H9 (cell line): ENCODE data around the gene APOLD1. TPM values are rescaled to one million over a fixed set of nuclear protein-coding genes. Genes with fewer than 3 reads are reported as not detected.

Experiments
- DNase-seq: peaks from one replicate; pipeline ENCODE4 v3.0.0-alpha.2; 2017
- H2AFZ ChIP-seq: one replicate; pipeline ENCODE4 v1.6.1; 2013; ENCODE audit warnings: mild to moderate bottlenecking, low read length, control low read depth, moderate library complexity
- H2AK5ac ChIP-seq: 2 replicates; pipeline ENCODE4 v1.6.1; 2013; ENCODE audit warnings: low read length, control low read depth, mixed read lengths; ENCODE audit not compliant: insufficient read length
- H2BK120ac ChIP-seq: one replicate; pipeline ENCODE4 v1.6.1; 2013; ENCODE audit warnings: low read depth, mild to moderate bottlenecking, low read length, control low read depth, inconsistent platforms; ENCODE audit not compliant: poor library complexity, severe bottlenecking
- H2BK12ac ChIP-seq: 2 replicates; pipeline ENCODE4 v1.6.1; 2013; ENCODE audit warnings: low read length, control low read depth, mixed read lengths, low read depth; ENCODE audit not compliant: insufficient read length
- H2BK15ac ChIP-seq: 2 replicates; pipeline ENCODE4 v1.6.1; 2013; ENCODE audit warnings: low read depth, low read length, control low read depth
- H2BK20ac ChIP-seq: one replicate; pipeline ENCODE4 v1.6.1; 2013; ENCODE audit warnings: low read depth, mild to moderate bottlenecking, low read length, control low read depth, inconsistent platforms; ENCODE audit not compliant: poor library complexity, severe bottlenecking
- H2BK5ac ChIP-seq: 2 replicates; pipeline ENCODE4 v1.6.1; 2013; ENCODE audit warnings: low read length, control low read depth, mixed read lengths; ENCODE audit not compliant: insufficient read length
- H3K14ac ChIP-seq: 2 replicates; pipeline ENCODE4 v1.6.1; 2013; ENCODE audit warnings: low read length, control low read depth; ENCODE audit not compliant: insufficient read depth
- H3K18ac ChIP-seq: 2 replicates; pipeline ENCODE4 v1.6.1; 2013; ENCODE audit warnings: low read depth, mild to moderate bottlenecking, mixed read lengths, low read length, control low read depth; ENCODE audit not compliant: insufficient read length
- H3K23ac ChIP-seq: 2 replicates; pipeline ENCODE4 v1.6.1; 2013; ENCODE audit warnings: low read length, control low read depth, mixed read lengths, low read depth; ENCODE audit not compliant: insufficient read length
- H3K23me2 ChIP-seq: 2 replicates; pipeline ENCODE4 v1.6.1; 2013; ENCODE audit warnings: low read depth, mild to moderate bottlenecking, mixed read lengths, low read length, control low read depth; ENCODE audit not compliant: insufficient read length, poor library complexity, severe bottlenecking
- H3K27ac ChIP-seq: 2 replicates; pipeline ENCODE4 v1.5.1; 2013; ENCODE audit warnings: low read length, control low read depth, mixed read lengths, low read depth; ENCODE audit not compliant: insufficient read length
- H3K27me3 ChIP-seq: 2 replicates; pipeline ENCODE4 v1.6.1; 2013; ENCODE audit warnings: low read length, control low read depth, inconsistent platforms; ENCODE audit not compliant: insufficient read depth
- H3K4ac ChIP-seq: 2 replicates; pipeline ENCODE4 v1.6.1; 2013; ENCODE audit warnings: low read depth, mild to moderate bottlenecking, control low read depth, inconsistent platforms, low read length, moderate library complexity
- H3K4me1 ChIP-seq: 2 replicates; pipeline ENCODE4 v1.6.1; 2013; ENCODE audit warnings: low read length, control low read depth, inconsistent platforms; ENCODE audit not compliant: insufficient read depth
- H3K4me2 ChIP-seq: 2 replicates; pipeline ENCODE4 v1.6.1; 2013; ENCODE audit warnings: low read length, control low read depth, mixed read lengths; ENCODE audit not compliant: insufficient read length, insufficient read depth
- H3K56ac ChIP-seq: 2 replicates; pipeline ENCODE4 v1.6.1; 2013; ENCODE audit warnings: low read depth, mild to moderate bottlenecking, mixed read lengths, low read length, control low read depth; ENCODE audit not compliant: insufficient read length
- H3K79me1 ChIP-seq: 2 replicates; pipeline ENCODE4 v1.6.1; 2013; ENCODE audit warnings: low read depth, mild to moderate bottlenecking, moderate library complexity, low read length, control low read depth, inconsistent platforms; ENCODE audit not compliant: insufficient read depth, poor library complexity, severe bottlenecking
- H3K79me2 ChIP-seq: 2 replicates; pipeline ENCODE4 v1.6.1; 2013; ENCODE audit warnings: low read length, control low read depth, inconsistent platforms; ENCODE audit not compliant: insufficient read depth
- H3K9ac ChIP-seq: 2 replicates; pipeline ENCODE4 v1.6.1; 2013; ENCODE audit warnings: low read length, control low read depth, mixed read lengths; ENCODE audit not compliant: insufficient read length; ENCODE audit errors: extremely low read depth
- H3K9me3 ChIP-seq: one replicate; pipeline ENCODE4 v1.6.1; 2013; ENCODE audit warnings: low read depth, low read length, inconsistent platforms; ENCODE audit not compliant: control insufficient read depth
- H3T11ph ChIP-seq: one replicate; pipeline ENCODE4 v1.6.1; 2013; ENCODE audit warnings: mild to moderate bottlenecking, low read length, control low read depth, inconsistent platforms
- H4K20me1 ChIP-seq: one replicate; pipeline ENCODE4 v1.6.1; 2013; ENCODE audit not compliant: control insufficient read depth, insufficient read length, insufficient read depth
- H4K5ac ChIP-seq: 2 replicates; pipeline ENCODE4 v1.6.1; 2013; ENCODE audit warnings: low read depth, mild to moderate bottlenecking, mixed read lengths, low read length, control low read depth; ENCODE audit not compliant: insufficient read length
- H4K8ac ChIP-seq: replicated peaks from 2 replicates; pipeline ENCODE4 v1.6.1; 2013; ENCODE audit warnings: low read length, control low read depth, mixed read lengths, low read depth; ENCODE audit not compliant: insufficient read length
- H4K91ac ChIP-seq: 2 replicates; pipeline ENCODE4 v1.6.1; 2013; ENCODE audit warnings: low read depth, mild to moderate bottlenecking, moderate library complexity, mixed read lengths, low read length, control low read depth; ENCODE audit not compliant: insufficient read length
- H3K27ac Mint-ChIP-seq, 3 experiments: 2 replicates in 2 of 3; 3 replicates in 1 of 3; pipeline ENCODE4 v1.8.0; 2020 to 2021; ENCODE audit warnings: mixed read lengths in 3 of 3, mild to moderate bottlenecking in 1 of 3, moderate library complexity in 1 of 3
- H3K27me3 Mint-ChIP-seq: 2 replicates; pipeline ENCODE4 v1.8.0; 2021; ENCODE audit warnings: low read depth, mild to moderate bottlenecking, moderate library complexity, mixed read lengths
- H3K36me3 Mint-ChIP-seq, 3 experiments: 2 replicates in 2 of 3; 3 replicates in 1 of 3; pipeline ENCODE4 v1.8.0; 2020 to 2021; ENCODE audit warnings: low read depth in 3 of 3, mixed read lengths in 3 of 3; ENCODE audit not compliant: insufficient read depth in 1 of 3
- H3K4me1 Mint-ChIP-seq, 2 experiments: 2 replicates each; pipeline ENCODE4 v1.8.0; 2020; ENCODE audit warnings: mixed read lengths in 2 of 2
- H3K4me3 Mint-ChIP-seq, 2 experiments: 2 replicates in 1 of 2; 3 replicates in 1 of 2; pipeline ENCODE4 v1.8.0; 2020 to 2021; ENCODE audit warnings: mild to moderate bottlenecking in 2 of 2, mixed read lengths in 2 of 2, moderate library complexity in 1 of 2
- H3K9me3 Mint-ChIP-seq, 2 experiments: 2 replicates in 1 of 2; 3 replicates in 1 of 2; pipeline ENCODE4 v1.8.0; 2020; ENCODE audit warnings: mild to moderate bottlenecking in 2 of 2, mixed read lengths in 2 of 2, moderate library complexity in 1 of 2
- WGBS: extraction: QIAGEN DNeasy Blood & Tissue Kit; methylation state at CpG from one replicate; pipeline ENCODE4 v1.1.7; 2013; ENCODE audit warnings: missing lambda C conversion rate, low lambda C conversion rate, mixed read lengths; ENCODE audit not compliant: insufficient read length; ENCODE audit errors: extremely low coverage; 5-methylcytosine and 5-hydroxymethylcytosine counted together
- total RNA-seq: library from RNA; stranded (reverse); gene quantifications from 2 replicates; pipeline ENCODE4 v1.2.1, GENCODE V29; 2021
- TF ChIP-seq, protein P1 (sequence below): fragments of 200-600 bp; sonication (generic); conservative IDR thresholded peaks from 3 replicates; pipeline ENCODE4 v1.8.0; 2021; ENCODE audit warnings: antibody characterized with exemption, mild to moderate bottlenecking

Gene APOLD1
- total RNA-seq, 1 experiment from 2014 or later, result 0.48 TPM

DNA sequence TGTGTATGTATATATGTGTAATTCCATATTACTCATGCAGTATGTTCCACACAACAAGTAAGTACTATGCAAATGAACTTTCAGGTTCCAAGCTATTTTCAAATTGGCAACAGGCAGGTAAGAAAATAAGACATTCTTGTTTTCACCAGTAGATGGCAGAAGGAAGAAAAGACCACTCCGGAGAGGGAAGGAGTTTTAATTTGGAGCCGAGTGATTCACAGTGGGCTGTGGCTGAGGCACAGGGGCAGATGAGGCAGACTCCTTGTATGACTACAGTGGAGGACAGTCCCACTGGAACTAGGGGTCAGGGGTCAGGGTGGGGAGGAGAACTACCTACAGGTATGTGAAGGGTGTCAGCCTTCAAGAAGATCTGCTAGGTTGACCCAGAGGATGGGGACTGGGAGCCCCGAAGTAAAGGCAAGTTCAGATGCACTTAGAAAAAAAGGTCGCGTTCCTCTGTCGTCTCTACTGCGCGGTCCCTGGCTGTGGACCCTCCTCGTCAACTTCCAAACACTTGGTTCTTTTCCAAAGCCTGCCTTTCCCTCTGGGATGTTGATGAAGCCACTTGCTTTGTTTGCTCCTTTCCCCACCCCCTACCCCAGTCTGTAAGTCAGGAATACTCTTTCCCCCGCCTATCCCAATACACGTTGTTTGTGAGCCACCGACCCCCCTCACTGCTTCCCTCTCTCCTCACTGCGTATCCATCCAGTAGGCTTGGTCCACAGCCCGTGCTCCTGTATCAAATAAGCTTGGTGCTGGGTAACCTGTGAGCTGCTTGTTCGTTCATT is 51.8 kb downstream of the APOLD1 start:
- Histone ChIP-seq H2BK120ac (no peak overlapping the region), H4K20me1 (no peaks in the 10 kb centered on the region), H3K4me2 (no peak overlapping the region), H3K23ac (no peak overlapping the region), H3K56ac (no peak overlapping the region), H3K27me3 (no peaks in the 10 kb centered on the region), H3K23me2 (no peaks in the 10 kb centered on the region), H4K8ac (no peak overlapping the region), H2AFZ (no peak overlapping the region), H4K91ac (no peak overlapping the region), H2BK20ac (no peak overlapping the region), H2BK15ac (no peak overlapping the region), H3K9ac (no peak overlapping the region), H3K18ac (no peak overlapping the region), H2AK5ac (no peak overlapping the region), H2BK12ac (no peak overlapping the region), H3K79me2 (no peaks in the 10 kb centered on the region), H3T11ph (no peak overlapping the region), H3K14ac (no peak overlapping the region), H3K9me3 (no peaks in the 10 kb centered on the region), H3K79me1 (no peaks in the 10 kb centered on the region), H4K5ac (no peak overlapping the region), H3K4me1 (no peaks in the 10 kb centered on the region; the same call in 1 of the 2 replicates), H3K4ac (no peak overlapping the region), H2BK5ac (no peak overlapping the region), H3K27ac (no peak overlapping the region)
- no peak overlapping the region for H3K4me3 Mint-ChIP-seq
- peak overlapping the region in 2 of 3 experiments; percentile 36 to 84; a peak in 1 of 7 replicates for H3K27ac Mint-ChIP-seq
- WGBS, result no CpG with 5 or more reads among the region's 15 CpGs
- DNase-seq, result peak; percentile 52
- H3K27me3 Mint-ChIP-seq, result no peaks in the 10 kb centered on the region
- H3K36me3 Mint-ChIP-seq, result peaks cover 10 to 23% (median 19%) of the 10 kb centered on the region in 3 experiments; a peak in 6 of 7 replicates
- peaks cover 8 to 10% of the 10 kb centered on the region in 2 experiments for H3K4me1 Mint-ChIP-seq
- H3K9me3 Mint-ChIP-seq, result no peaks in the 10 kb centered on the region
- TF ChIP-seq, protein P1, sequence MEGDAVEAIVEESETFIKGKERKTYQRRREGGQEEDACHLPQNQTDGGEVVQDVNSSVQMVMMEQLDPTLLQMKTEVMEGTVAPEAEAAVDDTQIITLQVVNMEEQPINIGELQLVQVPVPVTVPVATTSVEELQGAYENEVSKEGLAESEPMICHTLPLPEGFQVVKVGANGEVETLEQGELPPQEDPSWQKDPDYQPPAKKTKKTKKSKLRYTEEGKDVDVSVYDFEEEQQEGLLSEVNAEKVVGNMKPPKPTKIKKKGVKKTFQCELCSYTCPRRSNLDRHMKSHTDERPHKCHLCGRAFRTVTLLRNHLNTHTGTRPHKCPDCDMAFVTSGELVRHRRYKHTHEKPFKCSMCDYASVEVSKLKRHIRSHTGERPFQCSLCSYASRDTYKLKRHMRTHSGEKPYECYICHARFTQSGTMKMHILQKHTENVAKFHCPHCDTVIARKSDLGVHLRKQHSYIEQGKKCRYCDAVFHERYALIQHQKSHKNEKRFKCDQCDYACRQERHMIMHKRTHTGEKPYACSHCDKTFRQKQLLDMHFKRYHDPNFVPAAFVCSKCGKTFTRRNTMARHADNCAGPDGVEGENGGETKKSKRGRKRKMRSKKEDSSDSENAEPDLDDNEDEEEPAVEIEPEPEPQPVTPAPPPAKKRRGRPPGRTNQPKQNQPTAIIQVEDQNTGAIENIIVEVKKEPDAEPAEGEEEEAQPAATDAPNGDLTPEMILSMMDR, result peak; percentile 74
